NCI-H1048 (cell line): ENCODE measurements around the gene TUBB1.

Source experiments
- DNase-seq: peaks from one replicate; lab custom pipeline; 2025; lab: John Stamatoyannopoulos, UW

Gene TUBB1

DNA sequence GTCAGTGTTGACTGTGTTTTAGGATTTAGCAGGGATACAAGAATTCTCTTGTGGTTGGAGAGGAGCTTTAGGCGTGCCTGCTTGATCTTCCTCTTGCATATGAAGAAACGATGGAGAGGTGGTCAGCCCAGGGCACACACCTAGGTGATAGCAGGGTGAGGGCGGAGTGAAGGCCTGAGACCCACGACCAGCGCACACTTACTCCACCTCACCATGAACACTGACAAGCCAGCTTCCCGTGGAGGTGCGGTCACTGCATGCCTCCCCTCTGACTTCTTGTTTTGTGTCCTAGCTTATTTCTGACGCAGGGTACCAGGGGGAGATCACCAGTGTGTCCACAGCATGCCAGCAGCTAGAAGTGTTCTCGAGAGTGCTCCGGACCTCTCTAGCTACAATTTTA is 30.0 kb upstream of the TUBB1 start:
- no peak for DNase-seq

DNA sequence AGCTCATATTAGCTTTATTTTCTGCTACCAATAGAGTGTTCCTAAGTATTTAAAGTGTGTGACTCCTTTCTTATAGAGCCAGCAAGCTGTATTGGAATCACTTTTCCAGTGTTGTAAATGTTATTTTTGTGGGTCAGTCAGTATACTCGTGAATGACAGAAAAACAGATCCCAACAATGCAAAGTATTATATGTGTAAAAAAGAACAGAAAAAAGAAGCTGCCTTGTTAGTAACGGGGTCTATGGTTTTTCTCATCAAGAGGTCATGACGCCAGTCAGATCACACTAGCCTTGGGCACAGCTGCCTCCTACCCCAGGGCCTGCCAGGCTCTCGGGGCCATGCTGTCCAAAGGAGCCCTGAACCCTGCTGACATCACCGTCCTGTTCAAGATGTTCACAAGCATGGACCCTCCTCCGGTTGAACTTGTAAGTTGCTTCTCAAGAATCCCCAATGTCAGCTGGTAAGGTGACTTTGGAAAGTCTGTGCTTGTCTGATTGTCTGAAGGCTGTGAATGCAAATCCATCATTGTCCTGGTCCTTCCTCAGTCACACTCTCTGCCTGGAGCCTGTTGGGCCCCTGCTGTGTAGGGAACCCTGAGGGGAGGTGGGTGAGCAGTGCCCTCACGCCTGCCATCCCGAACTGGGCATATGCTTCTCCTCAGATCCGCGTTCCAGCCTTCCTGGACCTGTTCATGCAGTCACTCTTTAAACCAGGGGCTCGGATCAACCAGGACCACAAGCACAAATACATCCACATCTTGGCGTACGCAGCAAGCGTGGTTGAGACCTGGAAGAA is 28.4 kb upstream of the TUBB1 start:
- no peak for DNase-seq

DNA sequence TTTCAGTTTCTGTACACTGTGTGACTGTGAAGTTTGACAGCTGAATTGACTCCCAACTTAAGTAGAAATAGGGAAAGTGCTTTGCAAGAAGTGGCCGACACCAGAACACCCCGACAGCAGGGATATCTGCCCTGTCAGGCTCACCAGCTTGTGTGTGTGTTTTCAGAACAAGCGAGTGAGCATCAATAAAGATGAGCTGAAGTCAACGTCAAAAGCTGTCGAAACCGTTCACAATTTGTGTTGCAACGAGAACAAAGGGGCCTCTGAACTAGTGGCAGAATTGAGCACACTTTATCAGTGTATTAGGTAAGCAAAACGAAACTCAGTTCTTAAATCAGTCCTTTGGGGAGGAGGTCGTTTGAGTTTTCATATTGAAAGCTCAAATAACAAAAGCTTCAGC is 27.5 kb upstream of the TUBB1 start:
- DNase-seq, result no peak

DNA sequence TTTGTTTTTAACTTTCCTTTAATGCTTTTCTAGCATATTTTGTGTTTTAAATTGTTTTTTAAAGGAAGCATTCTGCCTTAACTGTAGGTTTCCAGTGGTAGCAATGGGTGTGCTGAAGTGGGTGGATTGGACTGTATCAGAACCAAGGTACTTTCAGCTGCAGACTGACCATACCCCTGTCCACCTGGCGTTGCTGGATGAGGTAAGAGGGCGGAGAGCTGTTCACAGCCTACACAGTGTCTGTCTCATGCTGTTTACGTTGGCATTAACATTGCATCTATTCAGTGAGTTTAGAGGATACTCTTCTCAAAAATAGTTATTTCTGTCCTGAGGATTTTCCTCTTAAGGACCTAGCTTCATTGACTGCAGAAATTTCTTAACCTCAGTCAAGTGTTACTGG is 26.3 kb upstream of the TUBB1 start:
- DNase-seq, result no peak

DNA sequence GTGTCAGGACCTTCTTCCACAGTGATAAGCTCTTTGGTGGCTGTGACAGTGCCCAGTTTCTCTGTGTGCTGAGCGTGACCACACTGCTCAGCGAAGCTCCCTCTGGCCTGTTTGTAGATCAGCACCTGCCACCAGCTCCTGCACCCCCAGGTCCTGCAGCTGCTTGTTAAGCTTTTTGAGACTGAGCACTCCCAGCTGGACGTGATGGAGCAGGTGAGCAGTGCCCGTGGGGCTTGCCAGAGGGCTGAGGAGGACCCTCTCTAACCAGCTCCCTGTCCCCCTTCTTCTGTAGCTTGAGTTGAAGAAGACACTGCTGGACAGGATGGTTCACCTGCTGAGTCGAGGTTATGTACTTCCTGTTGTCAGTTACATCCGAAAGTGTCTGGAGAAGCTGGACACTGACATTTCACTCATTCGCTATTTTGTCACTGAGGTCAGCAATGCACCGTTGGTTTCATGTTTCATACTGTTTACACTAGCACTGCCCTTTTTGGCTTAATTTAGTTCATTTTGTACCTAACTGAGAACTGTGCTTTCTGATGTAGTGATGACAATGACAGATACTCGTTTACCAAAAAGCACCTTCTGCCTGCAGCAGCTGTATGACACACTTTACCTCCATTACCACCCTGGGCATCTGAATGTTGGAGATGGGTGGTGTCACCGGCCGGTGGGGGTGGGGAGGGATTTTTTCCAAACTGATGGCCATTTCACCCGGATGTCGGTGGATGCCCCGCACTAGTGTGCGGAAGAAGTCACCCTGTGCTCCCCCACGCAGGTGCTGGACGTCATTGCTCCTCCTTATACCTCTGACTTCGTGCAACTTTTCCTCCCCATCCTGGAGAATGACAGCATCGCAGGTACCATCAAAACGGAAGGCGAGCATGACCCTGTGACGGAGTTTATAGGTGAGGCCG is 25.6 kb upstream of the TUBB1 start:
- no peak for DNase-seq

DNA sequence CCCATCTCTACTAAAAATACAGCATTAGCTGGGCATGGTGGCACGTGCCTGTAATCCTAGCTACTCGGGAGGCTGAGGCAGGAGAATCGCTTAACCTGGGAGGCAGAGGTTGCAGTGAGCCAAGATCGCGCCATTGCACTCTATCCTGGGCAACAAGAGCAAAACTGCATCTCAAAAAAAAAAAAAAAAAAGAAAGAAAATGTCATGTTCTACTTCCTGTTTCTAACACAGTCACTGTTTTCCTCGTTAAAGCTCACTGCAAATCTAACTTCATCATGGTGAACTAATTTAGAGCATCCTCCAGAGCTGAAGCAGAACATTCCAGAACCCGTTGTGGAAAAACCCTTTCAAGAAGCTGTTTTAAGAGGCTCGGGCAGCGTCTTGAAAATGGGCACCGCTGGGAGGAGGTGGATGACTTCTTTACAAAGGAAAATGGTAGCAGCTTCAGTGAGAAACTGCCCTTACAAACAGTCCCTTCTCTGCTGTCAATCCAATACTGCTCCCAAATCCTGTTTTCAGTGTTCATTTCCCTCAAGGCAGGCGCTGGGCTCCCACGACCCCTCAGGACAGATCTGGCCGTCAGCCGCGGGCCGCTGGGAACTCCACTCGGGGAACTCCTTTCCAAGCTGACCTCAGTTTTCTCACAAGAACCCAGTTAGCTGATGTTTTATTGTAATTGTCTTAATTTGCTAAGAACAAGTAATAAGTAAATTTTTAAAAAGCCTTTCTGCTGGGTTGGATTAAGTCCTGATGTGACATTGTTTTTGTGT is 24.7 kb upstream of the TUBB1 start:
- DNase-seq, result no peak

DNA sequence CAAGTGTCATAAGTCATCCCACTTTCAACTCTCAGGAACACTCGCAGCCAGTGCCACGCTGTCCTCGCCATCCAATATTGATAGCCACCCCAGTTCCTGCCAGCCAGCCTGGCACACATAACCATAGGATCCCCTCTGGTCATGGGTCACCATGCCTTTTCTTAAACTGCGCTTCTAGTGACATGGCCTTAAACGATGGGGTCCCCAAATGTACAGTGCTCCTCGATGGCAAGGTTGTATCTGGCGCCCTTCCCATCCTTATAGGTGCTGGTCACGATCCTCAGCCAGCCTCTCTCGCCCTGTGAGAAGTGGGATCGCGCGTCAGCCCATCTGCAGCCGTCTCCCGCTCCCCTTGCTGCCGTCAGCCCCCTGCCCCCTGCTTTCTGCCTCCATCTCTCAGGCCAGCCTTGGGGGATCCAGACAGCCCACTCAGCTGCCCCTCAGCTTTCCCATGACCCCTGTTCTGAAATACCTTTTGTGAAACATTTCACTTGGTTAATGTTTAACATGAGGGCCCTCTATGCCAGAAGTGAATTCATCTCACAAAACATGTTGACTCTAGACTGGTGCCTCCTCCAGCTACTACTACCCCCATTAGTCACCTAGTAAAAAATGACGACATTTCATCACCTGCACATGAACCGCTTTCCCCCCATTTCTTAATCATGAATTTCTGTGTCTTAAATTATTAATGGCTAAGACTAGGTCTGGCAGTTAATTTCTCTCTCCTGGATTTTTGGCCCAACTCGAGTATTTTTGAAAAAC is 23.6 kb upstream of the TUBB1 start:
- DNase-seq, result no peak

DNA sequence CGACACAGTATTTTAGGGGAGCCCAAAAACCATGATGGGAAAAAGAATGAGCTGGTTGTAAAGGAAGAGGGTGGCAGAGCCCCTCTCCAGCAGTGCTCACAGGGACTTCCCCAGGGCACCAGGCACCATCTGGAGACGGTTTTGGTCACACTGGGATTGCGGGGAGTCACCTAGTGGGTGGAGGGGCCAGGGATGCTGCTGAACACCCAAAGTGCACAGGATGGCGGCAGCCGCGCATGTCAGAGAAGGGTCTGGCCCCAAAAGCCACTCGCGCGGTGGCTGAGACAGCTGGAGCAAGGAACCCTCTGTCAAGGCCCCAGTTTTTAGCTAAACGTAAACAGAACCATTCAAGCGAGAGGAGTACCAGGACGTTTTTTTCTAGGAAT is 23.0 kb upstream of the TUBB1 start:
- no peak for DNase-seq

DNA sequence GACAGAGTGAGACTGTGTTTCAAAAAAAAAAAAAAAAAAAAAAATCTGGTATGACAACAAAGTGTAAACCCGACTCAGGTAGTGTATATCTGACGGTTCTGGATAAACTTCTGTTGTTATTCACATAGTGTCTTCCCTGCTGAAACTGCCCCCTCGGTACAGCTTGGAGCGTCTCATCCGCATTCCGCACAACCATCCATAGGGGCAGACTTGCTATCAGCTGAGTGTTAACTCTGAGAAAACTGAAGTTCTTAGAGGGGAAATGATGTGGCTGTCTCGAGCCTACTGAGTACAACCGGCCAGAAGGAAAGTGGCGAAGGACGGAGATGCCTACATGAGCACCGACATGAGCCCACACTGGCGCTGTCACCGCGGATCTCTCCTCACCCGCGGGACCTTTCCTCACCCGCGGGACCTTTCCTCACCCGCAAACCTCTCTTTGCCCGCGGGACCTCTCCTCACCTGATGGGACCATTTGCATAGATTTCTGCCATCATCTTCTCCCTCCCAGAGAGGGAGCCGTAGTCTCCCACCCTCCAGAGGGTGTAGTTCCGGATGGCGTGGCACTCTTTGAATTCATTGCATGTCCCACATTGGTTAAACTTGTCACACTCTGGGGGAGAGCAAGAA is 22.0 kb upstream of the TUBB1 start:
- no peak for DNase-seq

DNA sequence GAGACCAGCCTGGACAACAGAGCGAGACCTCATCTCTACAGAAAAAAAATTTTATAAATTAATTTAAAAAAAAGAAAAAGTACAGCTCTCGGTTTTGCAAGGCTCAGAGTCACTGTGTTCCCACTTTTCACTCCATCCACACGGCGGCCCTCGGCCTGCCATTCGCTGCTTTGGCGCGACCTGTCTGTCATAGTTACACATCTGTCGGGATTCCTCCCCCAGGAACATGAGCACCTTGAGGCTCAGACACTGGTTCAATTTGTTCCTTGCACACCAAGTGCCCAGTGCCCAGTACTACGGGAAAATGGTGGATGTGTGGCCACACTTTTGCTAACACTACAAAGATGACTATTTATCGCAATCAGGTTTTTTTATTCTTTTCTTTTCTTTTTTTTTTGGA is 20.6 kb upstream of the TUBB1 start:
- no peak for DNase-seq

DNA sequence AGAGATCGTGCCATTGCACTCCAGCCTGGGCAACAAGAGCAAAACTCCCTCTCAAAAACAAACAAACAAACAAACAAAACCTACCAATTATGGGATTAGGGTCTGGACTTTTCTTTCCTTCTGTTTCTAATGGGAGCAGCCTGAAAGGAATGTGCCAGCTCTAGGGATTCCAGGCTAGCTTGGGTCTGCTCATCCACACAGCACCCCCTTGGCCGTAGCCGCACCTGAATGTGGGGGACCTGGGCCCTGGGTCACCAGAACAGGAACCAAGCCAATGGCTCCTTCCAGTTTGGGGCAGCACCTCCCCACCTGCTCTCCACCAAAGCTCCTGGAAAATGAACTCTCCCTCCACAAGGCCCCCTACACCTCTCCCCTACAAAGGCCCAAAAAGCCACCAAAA is 18.9 kb upstream of the TUBB1 start:
- DNase-seq, result no peak

DNA sequence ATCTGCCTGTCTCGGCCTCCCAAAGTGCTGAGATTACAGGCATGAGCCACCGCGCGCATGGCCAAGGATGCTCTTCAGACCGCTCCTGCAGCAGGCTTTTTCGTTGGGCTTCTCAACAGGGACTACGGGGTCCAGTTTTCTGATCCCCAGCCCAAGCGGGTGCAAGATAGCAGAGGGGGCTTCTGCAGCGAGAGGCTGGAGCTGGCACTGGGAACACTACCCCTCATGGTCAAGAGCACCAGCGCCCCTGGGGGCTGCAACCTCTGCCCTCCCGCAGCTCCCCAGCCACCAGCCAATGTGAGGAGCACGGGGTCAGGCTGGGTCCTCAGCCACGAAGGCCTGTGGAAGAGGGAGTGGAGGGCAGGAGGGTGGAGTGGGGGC is 18.2 kb upstream of the TUBB1 start:
- DNase-seq, result no peak

DNA sequence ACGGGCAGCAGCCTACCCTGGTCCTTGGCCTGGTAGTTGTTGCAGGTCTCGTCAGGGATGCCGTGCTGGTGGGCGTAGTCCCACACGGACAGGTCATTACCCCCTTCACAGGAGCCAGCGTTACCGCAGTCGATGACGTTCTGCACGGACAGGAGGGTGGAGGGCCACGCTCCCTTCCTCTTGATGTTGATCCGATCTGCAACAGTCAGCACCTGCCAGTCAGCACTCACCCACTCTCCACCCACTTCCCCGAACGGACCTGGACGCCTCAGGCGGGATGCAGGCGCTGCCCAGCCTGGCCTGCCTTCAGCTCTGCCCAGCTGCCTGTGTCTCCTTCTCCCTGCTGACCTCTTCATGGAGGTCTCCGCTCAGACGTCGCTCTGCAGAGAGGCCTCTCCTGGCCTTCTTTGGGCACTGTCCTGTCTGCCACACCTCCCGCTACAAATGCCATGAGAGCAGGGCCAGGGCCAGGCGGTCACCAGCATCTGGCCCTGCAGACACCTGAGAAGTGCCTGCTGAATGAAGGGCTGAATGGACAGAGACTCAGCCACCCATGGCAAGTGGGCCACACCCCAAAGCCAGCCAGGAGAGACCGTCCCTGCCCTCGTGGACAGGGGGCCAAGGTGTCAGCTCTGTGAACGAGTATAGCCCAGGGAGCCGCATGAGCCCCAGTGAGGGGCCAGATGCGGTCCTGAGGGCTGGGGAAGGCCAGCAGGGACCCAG is 17.6 kb upstream of the TUBB1 start:
- no peak for DNase-seq

DNA sequence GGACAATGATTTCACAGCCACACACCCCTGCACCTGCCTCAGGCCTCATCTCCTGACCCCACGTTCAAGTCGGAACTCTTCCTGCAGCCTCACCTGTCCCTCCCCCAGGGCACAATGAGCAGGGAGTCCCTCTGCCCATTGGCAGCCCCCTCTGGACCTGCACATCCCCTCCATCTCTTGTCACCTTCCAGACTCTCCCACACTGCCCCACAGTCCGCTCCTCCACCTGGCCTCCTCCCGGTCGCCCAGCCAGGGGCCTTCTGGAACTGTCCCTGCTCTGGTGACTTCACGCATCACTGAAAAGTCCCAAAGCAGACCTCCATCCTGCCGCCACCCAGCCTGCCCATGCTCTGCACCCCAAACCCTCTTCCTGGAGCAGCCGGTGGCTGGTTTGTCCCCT is 16.8 kb upstream of the TUBB1 start:
- no peak for DNase-seq

DNA sequence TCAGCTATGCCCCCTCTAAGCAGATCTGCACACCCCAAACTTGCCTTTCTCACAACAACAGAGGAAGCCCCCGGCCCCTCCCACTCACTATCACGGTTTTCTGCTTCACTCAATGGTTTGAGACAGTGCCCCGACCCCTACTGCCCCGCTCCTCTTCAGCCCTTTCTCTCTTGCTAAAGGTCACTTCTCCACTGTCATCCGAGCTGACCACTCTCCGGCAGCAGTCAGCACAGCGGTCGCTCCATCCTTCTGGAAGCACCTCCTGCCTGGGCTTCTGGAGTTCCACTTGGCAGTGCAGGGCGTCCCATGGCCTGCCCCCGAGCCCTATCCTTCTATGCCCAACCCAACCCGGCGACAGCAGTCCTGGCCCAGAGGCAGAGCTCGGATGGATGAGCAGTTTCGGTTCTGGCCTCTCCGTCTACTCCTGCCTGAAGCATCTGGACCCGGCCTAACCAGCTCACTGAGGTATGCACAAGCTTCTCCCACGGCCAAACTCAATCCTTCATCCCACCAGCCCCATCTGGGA is 16.3 kb upstream of the TUBB1 start:
- no peak for DNase-seq

DNA sequence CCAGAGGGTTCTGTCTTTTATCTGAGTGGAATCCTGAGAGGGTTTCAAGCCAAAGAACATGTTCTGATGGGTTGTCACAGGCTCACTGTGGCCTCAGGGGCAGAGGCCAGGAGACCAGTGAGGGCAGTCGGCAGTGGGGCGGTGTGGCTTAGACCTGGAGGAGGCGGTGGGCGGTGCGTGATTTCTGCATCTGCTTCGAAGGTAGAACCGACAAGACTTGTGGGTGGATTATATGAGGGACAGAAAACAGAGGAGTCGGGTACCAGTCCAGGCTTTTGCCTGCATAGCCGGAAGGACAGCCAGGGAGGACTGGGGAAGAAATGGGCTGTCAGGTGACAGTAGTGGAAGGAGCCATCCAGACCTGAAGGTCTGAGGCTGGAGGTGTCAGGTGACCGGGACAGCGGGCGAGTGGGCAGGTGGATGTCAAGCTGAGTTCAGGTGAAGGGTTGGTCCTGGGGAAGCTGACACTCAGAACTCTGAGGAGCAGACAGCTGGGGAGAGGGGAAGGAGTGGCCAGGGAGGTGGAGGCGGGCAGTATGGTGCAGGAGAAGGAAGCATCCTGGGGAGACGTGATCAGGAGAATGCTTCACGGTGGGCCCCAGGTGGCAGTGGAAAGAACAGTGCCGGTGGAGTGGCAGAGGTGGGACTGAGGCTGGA is 15.3 kb upstream of the TUBB1 start:
- no peak for DNase-seq

DNA sequence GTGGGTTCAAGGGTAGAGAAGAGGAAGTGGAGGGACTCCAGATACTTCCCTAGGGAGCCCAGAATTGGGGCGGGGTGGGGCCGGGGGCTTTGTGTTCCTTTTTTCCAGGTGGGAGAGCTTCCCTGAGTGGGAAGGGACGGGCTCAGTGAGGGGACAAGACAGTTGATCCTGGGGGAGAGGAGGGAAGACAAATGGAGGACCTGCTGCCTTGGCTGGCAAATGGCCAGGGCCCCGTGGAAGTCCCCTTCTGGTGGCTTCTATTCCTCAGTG is 14.8 kb upstream of the TUBB1 start:
- no peak for DNase-seq

DNA sequence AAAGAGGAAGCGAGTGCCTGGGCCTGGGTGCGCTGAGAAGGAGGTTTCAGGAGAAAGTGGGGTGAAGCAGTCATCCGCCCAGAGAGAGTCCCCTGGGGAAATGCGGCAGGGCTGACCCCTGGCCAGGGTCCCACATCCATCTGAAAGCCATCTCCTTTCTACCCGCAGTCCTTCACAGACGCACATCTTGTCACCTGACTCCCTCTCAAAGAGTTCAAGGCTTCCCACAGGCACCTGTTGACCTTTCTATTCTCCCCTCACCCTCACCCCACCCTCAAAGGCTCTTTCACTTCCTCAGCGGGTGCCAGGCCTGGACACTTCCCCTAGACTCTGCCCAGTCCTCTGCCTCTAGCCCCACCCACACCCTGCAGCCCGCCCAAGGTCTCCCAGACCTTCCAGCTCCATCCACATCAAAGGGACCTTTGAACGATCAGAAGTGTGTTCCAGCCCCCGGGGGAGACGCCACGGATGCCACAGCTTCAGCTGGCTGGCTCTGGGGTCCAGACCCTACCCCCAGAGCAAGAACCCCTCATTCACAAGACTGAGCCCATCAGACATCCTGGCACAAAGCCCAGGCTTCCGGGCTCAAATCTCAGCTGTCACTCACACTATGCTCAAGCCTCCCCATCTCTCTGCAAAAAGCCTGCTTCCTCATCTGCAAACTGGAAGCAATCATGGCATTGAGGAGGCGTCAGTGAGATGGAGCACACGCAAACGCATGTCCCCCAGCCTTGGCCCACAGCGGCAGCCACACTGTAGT is 14.3 kb upstream of the TUBB1 start:
- no peak for DNase-seq

DNA sequence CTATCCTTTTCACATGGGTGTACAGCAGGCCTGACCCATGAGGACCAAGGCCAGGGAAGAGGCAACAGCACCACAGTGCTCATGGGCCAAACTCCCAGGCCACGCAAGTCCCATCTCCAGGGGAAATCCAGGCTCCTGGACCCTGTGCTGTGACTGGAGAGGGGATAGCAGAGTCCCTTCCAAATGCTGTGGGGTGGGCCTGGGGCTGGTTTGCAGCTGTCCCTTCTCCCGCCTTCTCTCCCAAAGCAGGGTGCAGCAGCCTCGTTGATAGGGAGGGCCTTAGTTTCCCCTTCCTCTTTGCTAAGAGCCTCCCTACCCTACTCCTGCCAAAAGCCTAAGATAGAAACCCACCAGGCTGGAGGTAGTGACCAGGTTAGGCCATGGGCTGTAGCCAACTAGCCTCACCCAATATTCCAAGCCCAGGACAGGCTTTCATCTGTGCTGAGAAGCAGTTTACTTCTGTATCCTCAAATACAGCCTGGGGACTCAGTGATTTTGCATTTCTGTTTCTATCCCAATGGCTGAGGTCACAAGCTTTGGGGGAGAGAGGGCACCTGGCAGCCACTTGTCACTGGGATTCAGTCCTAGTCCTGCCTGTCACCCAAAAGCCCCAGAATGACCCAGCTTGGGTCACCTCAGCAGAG is 13.6 kb upstream of the TUBB1 start:
- DNase-seq, result no peak
